C4-2B (cell line): ENCODE results near the gene SMIM3.

Experiments used
- CTCF ChIP-seq: fragments of 450-650 bp; conservative IDR thresholded peaks from 2 replicates; pipeline ENCODE4 v1.5.1; 2017; ENCODE audit warnings: mild to moderate bottlenecking
- ZFX ChIP-seq: fragments of 450-650 bp; IDR thresholded peaks from 2 replicates; pipeline ENCODE4 v1.6.1; 2017

GRCh38 chr5:150797384-150797783 lies 18.8 kb downstream of the SMIM3 start:
- TF ChIP-seq CTCF, result no peak
- TF ChIP-seq ZFX, result no peak
